Endodermal cell (in vitro differentiated cells): ENCODE results near the gene LRRC75B. TPM values are rescaled to one million over a fixed set of nuclear protein-coding genes. Genes with fewer than 3 reads are reported as not detected.

ENCODE experiments used
- DNase-seq: peaks from one replicate; pipeline ENCODE4 v3.0.0-alpha.2; 2017
- H3K27ac ChIP-seq: 2 replicates; pipeline ENCODE4 v1.5.1; 2013; ENCODE audit warnings: mild to moderate bottlenecking, low read depth, low read length, moderate library complexity
- H3K27me3 ChIP-seq: 2 replicates; pipeline ENCODE4 v1.6.1; 2013; ENCODE audit warnings: mild to moderate bottlenecking, low read length, moderate library complexity; ENCODE audit not compliant: insufficient read depth, control insufficient read depth, poor library complexity, severe bottlenecking
- H3K36me3 ChIP-seq: 2 replicates; pipeline ENCODE4 v1.7.0; 2013; ENCODE audit warnings: mild to moderate bottlenecking, low read length, moderate library complexity; ENCODE audit not compliant: control insufficient read depth, insufficient read depth
- H3K4me1 ChIP-seq: one replicate; pipeline ENCODE4 v1.7.0; 2013; ENCODE audit warnings: low read length; ENCODE audit not compliant: control insufficient read depth, insufficient read depth
- H3K4me3 ChIP-seq: 2 replicates; pipeline ENCODE4 v1.5.1; 2013; ENCODE audit warnings: mild to moderate bottlenecking, low read length, moderate library complexity
- H3K9ac ChIP-seq: 2 replicates; pipeline ENCODE4 v1.6.1; 2013; ENCODE audit warnings: mild to moderate bottlenecking, low read length, moderate library complexity; ENCODE audit not compliant: poor library complexity, severe bottlenecking; ENCODE audit errors: extremely low read depth
- H3K9me3 ChIP-seq: 2 replicates; pipeline ENCODE4 v1.6.1; 2013; ENCODE audit warnings: mild to moderate bottlenecking, low read length, moderate library complexity; ENCODE audit not compliant: control insufficient read depth
- H3K27ac Mint-ChIP-seq: 2 replicates; pipeline ENCODE4 v1.8.0; 2020; ENCODE audit warnings: mixed read lengths
- H3K27me3 Mint-ChIP-seq: 2 replicates; pipeline ENCODE4 v1.8.0; 2021; ENCODE audit warnings: mild to moderate bottlenecking, mixed read lengths; ENCODE audit not compliant: insufficient read depth
- H3K36me3 Mint-ChIP-seq: 2 replicates; pipeline ENCODE4 v1.8.0; 2020; ENCODE audit warnings: low read depth, mixed read lengths
- H3K4me1 Mint-ChIP-seq: 2 replicates; pipeline ENCODE4 v1.8.0; 2020; ENCODE audit warnings: mixed read lengths
- H3K4me3 Mint-ChIP-seq: 2 replicates; pipeline ENCODE4 v1.8.0; 2020; ENCODE audit warnings: mild to moderate bottlenecking, moderate library complexity, mixed read lengths
- H3K9me3 Mint-ChIP-seq: 2 replicates; pipeline ENCODE4 v1.8.0; 2020; ENCODE audit warnings: mild to moderate bottlenecking, mixed read lengths
- WGBS, 2 experiments: methylation state at CpG; one replicate each; pipeline versions ENCODE4 v1.1.5 to v1.1.7; 2013; ENCODE audit warnings: missing lambda C conversion rate in 2 of 2, mixed read lengths in 1 of 2; ENCODE audit not compliant: insufficient coverage in 1 of 2, insufficient read length in 1 of 2; 5-methylcytosine and 5-hydroxymethylcytosine counted together
- total RNA-seq, 2 donors: library from RNA; stranded (reverse); fragmentation: NEBNext Ultra II Directional in 1 of 2; extraction: Animal tissue kit (Norgen Biotek cat#: 25700) in 1 of 2; gene quantifications; 2 replicates in 1 of 2; 3 replicates in 1 of 2; pipeline ENCODE4 v1.2.1, GENCODE V29; 2021
- TF ChIP-seq, protein P1 (sequence below): fragments of 200-600 bp; sonication (generic); conservative IDR thresholded peaks from 2 replicates; pipeline ENCODE4 v1.5.0; 2021; ENCODE audit warnings: antibody characterized with exemption, mild to moderate bottlenecking

LRRC75B gene
- total RNA-seq, 2 donors from 2014 or later: 27.4 to 31.2 TPM

DNA sequence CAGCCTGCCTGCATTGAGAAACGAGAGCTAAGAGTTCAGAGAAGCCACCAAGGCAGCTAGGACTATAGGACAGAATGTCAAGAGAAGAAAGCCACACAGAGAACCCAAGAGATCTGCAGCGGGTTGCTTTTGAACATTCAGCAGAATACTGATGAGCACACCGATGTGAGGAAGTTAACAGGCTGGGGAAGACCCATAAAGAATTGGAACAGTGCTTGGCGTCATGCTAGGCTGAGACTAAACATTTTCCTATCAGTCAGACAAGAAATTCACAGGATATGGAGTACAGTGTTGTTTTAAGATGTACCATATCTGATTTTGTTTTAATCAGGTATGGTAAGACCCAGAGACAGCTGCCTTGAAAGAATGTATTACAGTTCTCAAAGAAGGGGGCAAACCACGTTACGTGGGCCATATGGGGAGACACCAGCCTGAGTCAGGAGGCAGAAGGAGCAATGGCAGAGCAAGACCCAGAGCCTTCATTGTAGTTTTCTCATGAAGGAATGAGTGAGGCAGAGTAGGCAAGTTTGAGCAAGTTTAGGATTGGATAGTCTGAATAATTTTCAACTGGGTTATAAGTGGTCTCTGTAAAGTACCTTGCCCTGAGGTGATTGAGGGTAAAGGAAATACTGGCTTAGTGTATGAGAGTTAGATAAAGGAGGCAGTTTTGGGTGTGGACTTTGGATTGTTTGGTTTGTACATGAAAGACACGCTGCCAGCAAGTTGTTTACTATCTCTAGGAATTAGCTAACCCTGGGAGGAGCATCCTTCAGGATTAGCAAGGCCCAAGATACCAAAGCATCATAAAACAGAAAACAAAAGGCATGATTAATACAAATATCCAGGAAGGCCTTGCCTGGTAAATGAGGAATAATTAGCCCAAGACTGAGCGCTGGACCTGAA, 14.3 kb downstream of the LRRC75B start:
- DNase-seq: no peak
- Mint-ChIP-seq H3K27ac (peak overlapping the region; percentile 80), H3K4me1 (peaks cover 12% of the 10 kb centered on the region), H3K36me3 (peaks cover 17% of the 10 kb centered on the region), H3K4me3 (no peak overlapping the region), H3K27me3 (no peaks in the 10 kb centered on the region), H3K9me3 (no peaks in the 10 kb centered on the region)
- H3K9ac ChIP-seq: no peak overlapping the region
- H3K27me3 ChIP-seq: no peaks in the 10 kb centered on the region
- TF ChIP-seq, protein P1, sequence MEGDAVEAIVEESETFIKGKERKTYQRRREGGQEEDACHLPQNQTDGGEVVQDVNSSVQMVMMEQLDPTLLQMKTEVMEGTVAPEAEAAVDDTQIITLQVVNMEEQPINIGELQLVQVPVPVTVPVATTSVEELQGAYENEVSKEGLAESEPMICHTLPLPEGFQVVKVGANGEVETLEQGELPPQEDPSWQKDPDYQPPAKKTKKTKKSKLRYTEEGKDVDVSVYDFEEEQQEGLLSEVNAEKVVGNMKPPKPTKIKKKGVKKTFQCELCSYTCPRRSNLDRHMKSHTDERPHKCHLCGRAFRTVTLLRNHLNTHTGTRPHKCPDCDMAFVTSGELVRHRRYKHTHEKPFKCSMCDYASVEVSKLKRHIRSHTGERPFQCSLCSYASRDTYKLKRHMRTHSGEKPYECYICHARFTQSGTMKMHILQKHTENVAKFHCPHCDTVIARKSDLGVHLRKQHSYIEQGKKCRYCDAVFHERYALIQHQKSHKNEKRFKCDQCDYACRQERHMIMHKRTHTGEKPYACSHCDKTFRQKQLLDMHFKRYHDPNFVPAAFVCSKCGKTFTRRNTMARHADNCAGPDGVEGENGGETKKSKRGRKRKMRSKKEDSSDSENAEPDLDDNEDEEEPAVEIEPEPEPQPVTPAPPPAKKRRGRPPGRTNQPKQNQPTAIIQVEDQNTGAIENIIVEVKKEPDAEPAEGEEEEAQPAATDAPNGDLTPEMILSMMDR: no peak
- H3K27ac ChIP-seq: no peak overlapping the region
- no peaks in the 10 kb centered on the region for H3K9me3 ChIP-seq
- H3K36me3 ChIP-seq: peaks cover 22% of the 10 kb centered on the region
- no peaks in the 10 kb centered on the region for H3K4me1 ChIP-seq
- WGBS, 2 experiments: 89 to 96% methylated on average over 6 to 8 of the region's 8 CpGs
- no peak overlapping the region for H3K4me3 ChIP-seq

DNA sequence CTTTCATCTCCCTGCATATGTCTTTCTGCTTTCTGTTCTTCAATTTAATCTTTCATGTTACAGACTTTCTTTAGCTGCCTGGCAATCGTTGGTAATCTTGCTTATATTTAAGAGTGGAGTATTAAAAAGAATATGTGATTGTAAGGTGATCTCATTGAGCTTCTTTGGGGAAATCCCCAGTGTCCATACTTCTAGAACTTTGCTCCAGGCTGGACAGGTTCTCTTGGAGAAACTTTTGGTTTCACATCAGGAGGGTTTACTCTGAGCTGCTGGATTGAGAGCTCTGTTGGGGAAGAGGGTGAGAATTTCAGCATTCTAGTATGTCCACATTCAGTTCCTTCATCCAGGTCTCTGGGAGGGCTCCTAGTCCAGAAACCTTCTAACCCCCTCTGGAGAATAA, 16.1 kb downstream of the LRRC75B start:
- Mint-ChIP-seq H3K36me3 (peaks cover 34% of the 10 kb centered on the region), H3K4me3 (no peak overlapping the region), H3K27ac (no peak overlapping the region), H3K27me3 (no peaks in the 10 kb centered on the region), H3K9me3 (no peaks in the 10 kb centered on the region), H3K4me1 (peaks cover 12% of the 10 kb centered on the region)
- TF ChIP-seq, protein P1: no peak
- Histone ChIP-seq H3K27ac (no peak overlapping the region), H3K9ac (no peak overlapping the region), H3K36me3 (peaks cover 39% of the 10 kb centered on the region), H3K4me1 (no peaks in the 10 kb centered on the region), H3K9me3 (no peaks in the 10 kb centered on the region), H3K4me3 (no peak overlapping the region), H3K27me3 (no peaks in the 10 kb centered on the region)
- 95 to 100% methylated on average over 1 of the region's 1 CpG for WGBS, 2 experiments
- DNase-seq: no peak

DNA sequence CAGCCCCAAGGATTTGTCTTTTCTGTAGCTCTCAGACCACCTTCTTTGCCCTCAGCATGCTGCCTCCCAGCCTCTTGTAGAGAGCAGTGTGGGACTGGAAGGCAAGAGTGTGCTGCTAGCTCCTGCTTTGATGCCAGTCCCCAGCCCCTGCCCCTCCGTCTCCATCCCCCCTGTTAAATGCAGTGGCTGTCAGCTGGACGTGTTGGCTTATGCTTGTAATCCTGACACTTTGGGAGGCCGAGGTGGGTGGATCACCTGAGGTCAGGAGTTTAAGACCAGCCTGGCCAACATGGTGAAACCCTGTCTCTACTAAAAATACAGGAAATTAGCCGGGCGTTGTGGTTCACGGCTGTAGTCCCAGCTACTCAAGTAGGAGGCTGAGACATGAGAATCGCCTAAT, 21.6 kb downstream of the LRRC75B start:
- Histone ChIP-seq H3K9me3 (no peaks in the 10 kb centered on the region), H3K4me3 (no peak overlapping the region), H3K27ac (no peak overlapping the region), H3K27me3 (no peaks in the 10 kb centered on the region), H3K36me3 (peaks cover 76% of the 10 kb centered on the region), H3K4me1 (no peaks in the 10 kb centered on the region), H3K9ac (no peak overlapping the region)
- H3K4me3 Mint-ChIP-seq: no peak overlapping the region
- H3K4me1 Mint-ChIP-seq: no peaks in the 10 kb centered on the region
- H3K27ac Mint-ChIP-seq: no peak overlapping the region
- peaks cover 67% of the 10 kb centered on the region for H3K36me3 Mint-ChIP-seq
- no peaks in the 10 kb centered on the region for H3K27me3 Mint-ChIP-seq
- WGBS, 2 experiments: 96% methylated on average over 7 of the region's 7 CpGs
- DNase-seq: no peak
- no peaks in the 10 kb centered on the region for H3K9me3 Mint-ChIP-seq
- TF ChIP-seq, protein P1: no peak
